HG03045 (cell line): Measurements from ENCODE around the gene ZSCAN1.

Experiments used
- ATAC-seq: cut with Tn5 transposase; IDR thresholded peaks from one replicate; pipeline ENCODE4 v1.9.1; 2021; ENCODE audit warnings: mild to moderate bottlenecking, moderate library complexity; ENCODE audit not compliant: unreplicated experiment

Gene ZSCAN1

DNA sequence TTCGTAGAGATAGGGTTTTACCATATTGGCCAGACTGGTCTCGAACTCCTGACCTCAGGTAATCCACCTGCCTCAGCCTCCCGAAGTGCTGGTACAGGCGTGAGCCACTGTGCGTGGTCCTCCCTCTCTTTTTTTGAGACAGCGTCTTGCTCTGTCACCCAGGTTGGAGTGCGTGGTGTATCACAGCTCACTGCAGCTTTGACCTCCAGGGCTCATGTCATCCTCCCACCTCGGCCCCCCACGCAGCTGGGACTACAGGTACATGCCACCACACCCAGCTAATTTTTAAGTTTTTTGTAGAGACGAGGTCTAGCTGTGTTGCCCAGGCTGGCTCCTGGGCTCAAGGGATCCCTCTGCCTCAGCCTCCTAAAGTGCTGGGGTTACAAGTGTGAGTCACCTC, 46.0 kb downstream of the ZSCAN1 start:
- ATAC-seq = no peak

GRCh38 chr19:58083021-58083420, 49.2 kb downstream of the ZSCAN1 start:
- ATAC-seq = no peak

DNA sequence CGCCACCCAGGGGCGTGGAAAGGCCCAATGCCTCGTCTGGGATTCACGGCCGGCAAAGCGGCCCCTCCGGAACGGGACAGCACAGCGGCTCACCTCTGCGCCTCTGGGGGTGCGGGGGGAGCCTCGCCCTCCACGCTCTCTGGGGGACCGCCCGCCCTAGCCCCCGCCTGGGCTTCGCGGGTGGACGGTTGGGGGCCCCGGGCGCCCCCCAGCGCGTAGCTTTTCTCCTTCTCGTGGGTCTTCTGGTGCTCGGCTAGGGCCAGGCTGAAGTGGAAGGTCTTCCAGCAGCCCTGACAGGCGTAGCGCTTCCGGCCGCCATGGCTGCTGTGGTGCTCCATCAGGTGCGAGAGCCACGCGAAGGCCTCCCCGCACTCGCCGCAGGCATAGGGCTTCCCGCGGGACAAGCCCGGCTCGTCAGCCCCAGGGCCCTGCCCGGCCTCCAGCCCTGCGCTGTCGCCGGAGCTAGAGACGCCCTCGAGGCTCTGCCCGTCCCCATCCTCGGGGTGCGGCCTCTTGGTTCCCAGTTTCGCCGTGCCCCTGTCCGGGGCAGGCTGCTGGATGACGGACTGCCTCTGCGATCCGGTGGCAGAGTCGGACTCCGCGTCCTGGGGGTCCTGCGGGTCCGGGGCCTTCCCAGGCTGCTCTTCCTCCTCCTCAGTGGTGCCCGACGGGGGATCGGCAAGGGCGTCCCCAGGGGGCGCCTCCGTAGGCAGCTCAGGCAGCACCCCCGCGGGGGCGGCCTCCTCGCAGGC, 50.9 kb downstream of the ZSCAN1 start:
- no peak for ATAC-seq

DNA sequence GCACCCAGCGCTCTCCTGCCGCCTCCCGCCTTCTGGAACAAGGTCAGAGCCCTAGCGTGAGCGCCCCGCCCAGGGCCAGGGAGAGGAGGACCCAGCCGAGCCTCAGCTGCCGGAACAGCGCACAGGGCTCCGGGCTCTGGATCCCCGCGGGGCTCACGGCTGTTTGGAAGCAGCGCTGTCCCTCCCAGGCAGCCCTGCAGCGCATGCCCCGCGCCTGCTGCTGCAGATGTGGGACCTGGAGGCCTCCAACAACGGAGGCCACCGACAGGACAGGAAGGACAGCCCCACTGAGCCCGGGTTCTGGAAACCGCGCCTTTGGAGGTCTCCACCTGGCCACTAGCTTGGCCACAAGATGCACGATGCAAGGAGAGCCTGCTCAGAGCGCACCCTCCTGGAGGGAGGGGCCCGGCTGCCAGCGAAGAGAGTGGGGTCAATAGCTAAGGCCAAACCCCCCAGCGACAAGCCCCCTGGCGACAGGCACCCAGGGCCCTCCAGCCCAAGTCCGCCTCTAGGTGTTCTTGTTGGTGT, 51.6 kb downstream of the ZSCAN1 start:
- ATAC-seq = no peak

DNA sequence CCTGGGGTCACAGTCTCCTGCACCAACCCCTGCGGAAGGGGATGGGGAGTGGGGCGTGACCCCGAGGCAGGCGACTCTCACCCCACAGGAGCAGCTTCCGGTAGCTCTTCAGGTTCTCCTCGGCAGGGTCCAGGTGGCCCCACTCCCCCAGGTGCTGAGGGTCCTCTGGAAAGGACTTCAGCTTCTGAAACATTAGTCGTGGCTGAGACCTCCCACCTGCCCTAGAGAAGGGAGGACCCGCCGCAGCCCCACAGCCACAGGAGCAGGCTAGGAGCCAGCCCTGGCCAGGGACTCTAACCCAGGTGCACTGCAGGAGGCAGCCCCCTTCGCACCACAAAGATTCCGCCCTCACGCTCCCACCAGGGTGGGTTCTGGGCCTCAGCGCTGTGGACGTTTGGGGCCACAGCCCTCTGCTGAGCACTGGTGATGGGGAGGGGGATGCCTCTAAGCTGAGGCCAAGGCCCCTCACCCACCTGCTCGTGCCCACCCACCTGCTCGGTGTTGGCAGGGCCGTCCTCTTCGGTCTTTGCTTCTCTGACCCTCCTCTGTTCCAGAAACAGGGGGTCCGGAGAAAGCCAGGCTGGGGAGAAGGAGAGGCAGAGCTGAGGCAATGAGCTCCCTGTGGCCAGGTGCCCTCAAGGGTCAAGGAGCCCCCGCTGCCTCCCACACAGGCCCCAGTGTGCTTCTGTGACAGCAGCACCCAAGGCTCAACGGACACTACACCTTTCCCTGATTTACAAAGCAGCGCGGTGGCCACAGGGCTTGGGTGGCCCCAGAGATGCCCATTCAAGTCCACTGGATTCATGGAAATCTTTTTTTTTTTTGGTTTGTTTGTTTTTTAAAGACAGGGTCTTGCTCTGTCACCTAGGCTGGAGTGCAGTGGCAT, 53.2 kb downstream of the ZSCAN1 start:
- ATAC-seq = no peak

- ATAC-seq = no peak
Observed at GRCh38 chr19:58088521-58089052, 54.8 kb downstream of the ZSCAN1 start.

DNA sequence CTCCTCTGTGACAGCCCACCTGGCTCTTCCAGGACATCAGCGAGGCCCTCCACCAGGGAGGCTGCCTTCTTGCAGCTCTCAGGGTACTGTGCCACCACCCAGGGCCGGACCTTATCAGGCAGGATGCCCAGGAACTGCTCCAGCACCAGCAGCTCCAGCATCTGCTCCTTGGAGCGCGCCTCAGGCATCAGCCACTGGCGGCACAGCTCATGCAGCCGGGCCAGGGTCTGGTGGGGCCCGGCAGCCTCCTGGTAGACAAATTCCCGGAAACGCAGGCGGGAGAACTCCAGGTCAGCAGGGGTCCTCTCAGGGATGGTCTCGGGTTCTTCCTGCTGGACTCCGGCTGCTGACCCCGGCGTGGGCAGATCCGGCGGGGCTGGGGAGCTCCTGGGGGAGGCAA, 56.0 kb downstream of the ZSCAN1 start:
- no peak for ATAC-seq

- no peak for ATAC-seq
Observed at GRCh38 chr19:58091251-58091995, 57.6 kb downstream of the ZSCAN1 start.

DNA sequence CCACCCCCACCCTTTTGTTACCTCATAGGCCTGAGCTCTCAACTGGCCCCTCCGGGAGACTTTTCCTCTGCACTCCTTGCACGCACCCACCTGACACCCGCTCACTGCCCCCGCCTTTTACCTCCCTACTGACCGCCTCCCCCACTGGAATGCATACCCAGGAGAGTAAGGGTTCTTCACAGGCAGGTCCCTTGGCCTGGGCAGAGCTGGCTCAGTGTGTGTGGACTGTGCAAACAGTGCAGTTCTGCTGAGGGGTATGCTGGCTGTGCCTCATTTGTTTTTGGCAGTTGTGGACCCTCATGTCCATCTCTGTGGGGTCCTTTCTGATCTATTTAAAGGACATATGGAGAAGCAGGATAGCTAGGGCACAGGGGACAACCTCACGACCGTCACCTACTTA, 59.2 kb downstream of the ZSCAN1 start:
- ATAC-seq = no peak

- ATAC-seq = no peak
Observed at GRCh38 chr19:58095328-58095727, 61.5 kb downstream of the ZSCAN1 start.

DNA sequence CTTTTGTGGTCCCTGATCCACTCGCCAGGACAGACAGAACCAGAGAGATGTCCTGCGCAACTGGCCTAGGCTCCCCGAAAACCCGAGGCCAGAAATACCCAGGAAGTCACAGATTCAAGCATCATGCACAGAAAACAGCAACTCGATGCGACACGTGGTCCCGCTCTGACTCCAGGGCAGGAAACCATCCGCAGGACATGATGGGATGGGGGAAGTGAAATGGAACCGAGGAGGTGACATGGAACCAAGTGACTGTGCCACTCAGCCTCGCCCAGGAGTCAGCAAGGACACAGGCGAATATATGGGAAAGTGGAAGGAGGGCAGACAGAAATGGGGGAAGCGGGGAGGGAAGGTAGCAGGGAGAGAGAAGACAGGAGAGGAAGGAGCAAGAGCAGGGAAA, 63.1 kb downstream of the ZSCAN1 start:
- no peak for ATAC-seq

DNA sequence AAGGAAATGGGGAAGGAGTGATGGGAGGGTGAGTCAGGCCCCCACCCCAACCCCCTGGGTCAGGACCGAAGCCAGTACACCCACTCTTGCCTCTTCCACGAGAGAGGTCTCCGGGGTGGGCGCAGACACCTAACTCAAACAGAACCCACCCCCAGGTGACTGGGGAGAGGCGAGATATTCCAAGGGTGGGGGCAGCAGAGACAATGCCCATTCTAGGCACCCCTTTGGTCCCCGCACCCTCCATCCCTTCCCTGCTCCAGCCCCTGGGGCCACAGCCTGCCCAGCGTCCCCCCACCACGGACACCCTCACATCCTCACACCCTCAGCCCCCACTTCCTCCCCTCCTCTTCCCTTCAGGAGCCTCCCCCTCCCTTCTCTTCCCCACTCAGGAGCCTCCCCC, 63.5 kb downstream of the ZSCAN1 start:
- no peak for ATAC-seq

GRCh38 chr19:58097781-58098681, 64.2 kb downstream of the ZSCAN1 start, which contains the start of gene ZSCAN18:
TSS of gene ZSCAN18 (minus strand) at chr19:58098231. CDS start at chr19:58090267, 7,964 bp downstream.
- peak; percentile 83 for ATAC-seq

DNA sequence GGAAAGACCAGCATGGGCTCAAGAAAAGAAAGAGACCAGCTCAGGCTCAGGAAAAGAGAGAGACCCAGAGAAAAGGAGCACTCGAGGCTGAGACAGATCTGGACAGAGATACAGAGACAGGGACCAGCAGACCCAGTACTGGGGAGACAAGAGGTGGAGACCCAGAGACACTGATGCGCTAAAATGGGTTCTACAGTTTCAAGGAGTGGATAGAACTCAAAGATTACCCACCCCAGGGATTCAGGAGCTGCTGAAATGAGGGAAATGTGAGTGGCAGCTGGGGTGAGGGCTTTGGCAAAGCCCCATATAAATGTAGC, 64.8 kb downstream of the ZSCAN1 start:
- no peak for ATAC-seq
